ENCODE measurements around the gene AP5Z1.

- no peak for TF ChIP-seq CTCF (IDR thresholded peaks at IDR 0.05; ENCODE audit: borderline replicate concordance, extremely low read depth, low read length, poor library complexity, severe bottlenecking)
- no peak for TF ChIP-seq EZH2 (IDR thresholded peaks at IDR 0.05; ENCODE audit: borderline replicate concordance, low read depth, low read length, severe bottlenecking)
Observed at GRCh38 chr7:4784799-4785198, 9.4 kb downstream of the AP5Z1 start.

Measured in DND-41 (cell line).